OCI-LY7 (cell line): ENCODE results near the gene CXCL13. TPM values are rescaled to one million over a fixed set of nuclear protein-coding genes. Genes with fewer than 3 reads are reported as not detected.
"Not testable (repeated sequence)": the region's sequence is repeated elsewhere in the genome, so short reads cannot be mapped to it uniquely, and the experiment has no call there.

Experiments
- Bru-seq: library from RNA; stranded (reverse); fragments of 400-500 nt; gene quantifications from one replicate; lab custom pipeline; 2021; lab: Mats Ljungman, UMichigan
- BruChase-seq, 2 experiments: library from RNA; stranded (reverse); fragments of 400-500 nt; gene quantifications; one replicate each; lab custom pipeline; 2021; lab: Mats Ljungman, UMichigan
- BruUV-seq: library from RNA; stranded (reverse); fragments of 400-500 nt; replicated peaks from 2 replicates; lab custom pipeline; 2021; lab: Mats Ljungman, UMichigan
- CTCF ChIA-PET: fragments of 300-600 bp; sonication (Branson Sonifier 250); formaldehyde crosslinking; loops from one replicate; lab custom pipeline; 2022; ENCODE audit warnings: antibody characterized with exemption; ENCODE audit not compliant: unreplicated experiment; lab: Charles Lee
- POLR2A ChIA-PET: fragments of 300-600 bp; sonication (Branson Sonifier 250); formaldehyde crosslinking; loops from one replicate; lab custom pipeline; 2022; ENCODE audit warnings: antibody characterized with exemption; lab: Charles Lee
- DNase-seq: peaks from one replicate; pipeline ENCODE4 v3.0.0-alpha.2; 2015; ENCODE audit warnings: low spot score
- H2AFZ ChIP-seq: fragments of 200-600 bp; sonication (generic), shearing (Covaris generic); 2 replicates; pipeline ENCODE4 v1.6.1; 2014; ENCODE audit warnings: mild to moderate bottlenecking, antibody characterized with exemption, low read length, moderate library complexity
- H3K27ac ChIP-seq: fragments of 200-600 bp; sonication (generic); 2 replicates; pipeline ENCODE4 v1.5.1; 2014; ENCODE audit warnings: mixed run types, low read depth, mild to moderate bottlenecking, moderate library complexity, low read length, inconsistent platforms; ENCODE audit not compliant: poor library complexity, severe bottlenecking
- H3K36me3 ChIP-seq: fragments of 200-600 bp; sonication (generic); 2 replicates; pipeline ENCODE4 v1.6.1; 2014; ENCODE audit warnings: mild to moderate bottlenecking, antibody characterized with exemption, low read length, moderate library complexity, mixed read lengths; ENCODE audit not compliant: insufficient read depth
- H3K4me1 ChIP-seq: fragments of 200-600 bp; sonication (generic); 2 replicates; pipeline ENCODE4 v1.5.1; 2014; ENCODE audit warnings: mild to moderate bottlenecking, low read length; ENCODE audit not compliant: insufficient read depth, poor library complexity, severe bottlenecking
- H3K4me2 ChIP-seq: fragments of 200-600 bp; sonication (generic); 2 replicates; pipeline ENCODE4 v1.6.1; 2014; ENCODE audit warnings: mild to moderate bottlenecking, low read length
- H3K4me3 ChIP-seq: fragments of 200-600 bp; sonication (generic); 2 replicates; pipeline ENCODE4 v1.5.1; 2014; ENCODE audit warnings: mild to moderate bottlenecking, low read depth, low read length; ENCODE audit not compliant: poor library complexity, severe bottlenecking
- H3K79me2 ChIP-seq: fragments of 200-600 bp; sonication (generic); 2 replicates; pipeline ENCODE4 v1.6.1; 2016; ENCODE audit warnings: low read depth, mild to moderate bottlenecking, low read length, moderate library complexity, mixed read lengths; ENCODE audit not compliant: insufficient read depth
- H3K9me2 ChIP-seq: fragments of 200-600 bp; sonication (generic); 2 replicates; pipeline ENCODE4 v1.6.1; 2016; ENCODE audit warnings: mild to moderate bottlenecking, low read length, mixed read lengths; ENCODE audit not compliant: insufficient read depth
- H3K9me3 ChIP-seq: fragments of 200-600 bp; sonication (generic); 2 replicates; pipeline ENCODE4 v1.6.1; 2014; ENCODE audit warnings: mild to moderate bottlenecking, mixed run types, low read length, mixed read lengths
- H4K20me1 ChIP-seq: fragments of 200-600 bp; sonication (generic); 2 replicates; pipeline ENCODE4 v1.6.1; 2014; ENCODE audit warnings: mild to moderate bottlenecking, antibody characterized with exemption, low read length, moderate library complexity, mixed read lengths; ENCODE audit not compliant: insufficient read depth
- CTCF ChIP-seq: fragments of 200-600 bp; sonication (generic); conservative IDR thresholded peaks from 2 replicates; pipeline ENCODE4 v1.5.1; 2014; ENCODE audit warnings: mild to moderate bottlenecking, antibody characterized with exemption, low read length, moderate library complexity, mixed read lengths
- EZH2phosphoT487 ChIP-seq: fragments of 200-600 bp; sonication (generic); IDR thresholded peaks from 2 replicates; pipeline ENCODE4 v1.6.1; 2018; ENCODE audit warnings: low read depth, borderline replicate concordance, mild to moderate bottlenecking, mixed run types, antibody characterized with exemption, low read length, moderate library complexity, mixed read lengths
- intact Hi-C: fragments of 100-400 bp; cut with micrococcal nuclease; formaldehyde crosslinking; loops from one replicate; pipeline ENCODE4 v1.10.0; 2022; ENCODE audit not compliant: unreplicated experiment
- long read RNA-seq: library from polyadenylated mRNA; stranded (forward); transcript quantifications from one replicate; pipeline ENCODE4 v2.0.0, GENCODE V29; 2022
- total RNA-seq, 2 experiments: library from RNA; depleted of rRNA in 1 of 2; stranded (reverse); fragments of >200 nt in 1 of 2; shearing (Covaris generic) in 1 of 2; gene quantifications; 2 replicates each; pipeline ENCODE4 v1.2.3, GENCODE V29; 2014 to 2022

CXCL13 gene
- total RNA-seq (2014; rRNA removed; shearing (Covaris generic)) (not detected in 2 replicates), total RNA-seq (2022) (not detected in 2 replicates), Bru-seq, nascent RNA (percentile 17 among the genes with signal in this experiment), BruChase-seq, experiment 1, labeled RNA remaining after a 6-hour chase (percentile 29 among the genes with signal in this experiment), BruChase-seq, experiment 2, labeled RNA remaining after a 2-hour chase (percentile 27 among the genes with signal in this experiment)
- long read RNA-seq, result 0 reads

- Histone ChIP-seq H3K27ac (no peak within 1 kb of the TSS), H2AFZ (no peak within 1 kb of the TSS), H3K36me3 (no peaks in the 10 kb centered on the region), H3K9me3 (no peaks in the 10 kb centered on the region), H4K20me1 (no peaks in the 10 kb centered on the region), H3K9me2 (no peaks in the 10 kb centered on the region), H3K79me2 (no peaks in the 10 kb centered on the region), H3K4me1 (no peaks in the 10 kb centered on the region), H3K4me2 (no peak within 1 kb of the TSS), H3K4me3 (no peak within 1 kb of the TSS)
- no peak for DNase-seq
- TF ChIP-seq EZH2phosphoT487, result no peak
- no peak for TF ChIP-seq CTCF
- intact Hi-C loops, result no loop called here
- no TSS peak for BruUV-seq
- CTCF ChIA-PET, result no interaction called here
- POLR2A ChIA-PET, result interaction anchor here (0.6 to 2.2 kb wide), 2 partner anchors 12 to 1832 kb away, joined by 3 to 5 read pairs; no protein-coding TSS in a partner anchor
Measured at GRCh38 chr4:77605210-77605902, at the start of gene CXCL13. Gene CXCL13 (plus strand): TSS chr4:77605820. CDS start chr4:77605866, 46 bp downstream.

- DNase-seq, result no peak
- TF ChIP-seq EZH2phosphoT487 (no peak), CTCF (no peak)
- H3K9me2 ChIP-seq, result no peaks in the 10 kb centered on the region
- no peak overlapping the region for H3K27ac ChIP-seq
- intact Hi-C loops, result no loop called here
- H3K4me1 ChIP-seq, result no peaks in the 10 kb centered on the region
- peaks cover 8% of the 10 kb centered on the region for H3K9me3 ChIP-seq
- BruUV-seq, result no TSS peak
- POLR2A ChIA-PET, result interaction anchor here (0.7 kb wide), 1 partner anchor 500 kb away, joined by 3 read pairs; no protein-coding TSS in a partner anchor
- CTCF ChIA-PET, result no interaction called here
- no peaks in the 10 kb centered on the region for H3K79me2 ChIP-seq
- no peak overlapping the region for H3K4me2 ChIP-seq
- H4K20me1 ChIP-seq, result no peaks in the 10 kb centered on the region
- H3K4me3 ChIP-seq, result no peak overlapping the region
- no peaks in the 10 kb centered on the region for H3K36me3 ChIP-seq
- H2AFZ ChIP-seq, result no peak overlapping the region
Measured at GRCh38 chr4:77560170-77560569, 45.5 kb upstream of the CXCL13 start.

- H3K9me3 ChIP-seq, DNase-seq, H2AFZ ChIP-seq, H3K27ac ChIP-seq, POLR2A ChIA-PET, H3K36me3 ChIP-seq, intact Hi-C loops, BruUV-seq, H3K79me2 ChIP-seq, CTCF ChIA-PET, H4K20me1 ChIP-seq, H3K4me1 ChIP-seq, H3K9me2 ChIP-seq, H3K4me2 ChIP-seq, H3K4me3 ChIP-seq: not testable (repeated sequence)
Measured at GRCh38 chr4:77561720-77562119, 43.9 kb upstream of the CXCL13 start.
